ENCODE results near the gene DDX10. TPM values are rescaled to one million over a fixed set of nuclear protein-coding genes. Genes with fewer than 3 reads are reported as not detected.

DDX10 gene
- polyA plus RNA-seq, 1 donor (not counting 4 experiments of a cell fraction or from before 2014, with no cell fraction given): 32.3 TPM

- H3K9ac ChIP-seq (ENCODE audit: control insufficient read depth, extremely low read depth, insufficient read depth, low read length): no peak overlapping the region
- TF ChIP-seq CTCF (optimal IDR thresholded peaks at IDR 0.05 in 1 of 3, IDR thresholded peaks at IDR 0.05 in 1 of 3, conservative IDR thresholded peaks at IDR 0.05 in 1 of 3; ENCODE audit: extremely low read depth in 1 of 3, insufficient read depth in 2 of 3, low read length in 3 of 3): no peak
- no peak for TF ChIP-seq EZH2 (IDR thresholded peaks at IDR 0.05; ENCODE audit: low read length)
- peak; percentile 58 for FAIRE-seq
- H3K9me3 ChIP-seq (ENCODE audit: control insufficient read depth, low read depth, low read length): peaks cover 4% of the 10 kb centered on the region
- dilution Hi-C loops (cut with MboI; ENCODE audit: extremely low pct_ligation_motif_present, low sequenced_read_pairs): no loop called here
- no peaks in the 10 kb centered on the region for H3K9me1 ChIP-seq (ENCODE audit: control insufficient read depth, extremely low read depth, insufficient read depth, low read length)
- H4K20me1 ChIP-seq (ENCODE audit: control insufficient read depth, extremely low read depth, insufficient read depth, low read length): no peaks in the 10 kb centered on the region
- H2AFZ ChIP-seq (ENCODE audit: control insufficient read depth, low read length): no peak overlapping the region
- H3K36me3 ChIP-seq (ENCODE audit: control insufficient read depth in 2 of 2, extremely low read depth in 1 of 2, insufficient read depth in 2 of 2, low read length in 2 of 2): peaks cover 0 to 10% of the 10 kb centered on the region in 2 experiments
- H3K4me3 ChIP-seq (ENCODE audit: control insufficient read depth in 2 of 3, extremely low read depth in 1 of 3, insufficient read depth in 2 of 3, low read depth in 1 of 3, low read length in 3 of 3): no peak overlapping the region
- no peak overlapping the region for H3K4me2 ChIP-seq (ENCODE audit: control insufficient read depth, extremely low read depth, insufficient read depth, low read depth, low read length)
- no peaks in the 10 kb centered on the region for H3K27me3 ChIP-seq (ENCODE audit: control insufficient read depth, extremely low read depth, insufficient read depth, low read length)
- no peak overlapping the region for H3K27ac ChIP-seq (ENCODE audit: control insufficient read depth, insufficient read depth, low read length)
- peaks cover 4% of the 10 kb centered on the region for H3K4me1 ChIP-seq (ENCODE audit: control insufficient read depth, extremely low read depth, insufficient read depth, low read length)
- peaks cover 14% of the 10 kb centered on the region for H3K79me2 ChIP-seq (ENCODE audit: control insufficient read depth, insufficient read depth, low read length)
- no peak for DNase-seq (ENCODE audit: low read depth, low spot score)
These were observed 50.4 kb downstream of the DDX10 start for GRCh38 chr11:108715239-108715638.

- no peaks in the 10 kb centered on the region for H4K20me1 ChIP-seq (ENCODE audit: control insufficient read depth, extremely low read depth, insufficient read depth, low read length)
- H3K27me3 ChIP-seq (ENCODE audit: control insufficient read depth, extremely low read depth, insufficient read depth, low read length): no peaks in the 10 kb centered on the region
- no peak overlapping the region for H3K27ac ChIP-seq (ENCODE audit: control insufficient read depth, insufficient read depth, low read length)
- DNase-seq (ENCODE audit: low read depth, low spot score): no peak
- no peak overlapping the region for H3K4me2 ChIP-seq (ENCODE audit: control insufficient read depth, extremely low read depth, insufficient read depth, low read depth, low read length)
- H3K4me3 ChIP-seq (ENCODE audit: control insufficient read depth in 2 of 3, extremely low read depth in 1 of 3, insufficient read depth in 2 of 3, low read depth in 1 of 3, low read length in 3 of 3): no peak overlapping the region
- H3K9me3 ChIP-seq (ENCODE audit: control insufficient read depth, low read depth, low read length): no peaks in the 10 kb centered on the region
- TF ChIP-seq CTCF (optimal IDR thresholded peaks at IDR 0.05 in 1 of 3, IDR thresholded peaks at IDR 0.05 in 1 of 3, conservative IDR thresholded peaks at IDR 0.05 in 1 of 3; ENCODE audit: extremely low read depth in 1 of 3, insufficient read depth in 2 of 3, low read length in 3 of 3) (no peak), EZH2 (IDR thresholded peaks at IDR 0.05; ENCODE audit: low read length) (no peak)
- peaks cover 0 to 3% of the 10 kb centered on the region in 2 experiments for H3K36me3 ChIP-seq (ENCODE audit: control insufficient read depth in 2 of 2, extremely low read depth in 1 of 2, insufficient read depth in 2 of 2, low read length in 2 of 2)
- H3K4me1 ChIP-seq (ENCODE audit: control insufficient read depth, extremely low read depth, insufficient read depth, low read length): peaks cover 4% of the 10 kb centered on the region
- no peak overlapping the region for H3K9ac ChIP-seq (ENCODE audit: control insufficient read depth, extremely low read depth, insufficient read depth, low read length)
- dilution Hi-C loops (cut with MboI; ENCODE audit: extremely low pct_ligation_motif_present, low sequenced_read_pairs): no loop called here
- H2AFZ ChIP-seq (ENCODE audit: control insufficient read depth, low read length): no peak overlapping the region
- H3K79me2 ChIP-seq (ENCODE audit: control insufficient read depth, insufficient read depth, low read length): peaks cover 2% of the 10 kb centered on the region
- no peak for FAIRE-seq
- H3K9me1 ChIP-seq (ENCODE audit: control insufficient read depth, extremely low read depth, insufficient read depth, low read length): no peaks in the 10 kb centered on the region
These were observed 53.6 kb downstream of the DDX10 start for GRCh38 chr11:108718466-108718865.
